DMS 273 (cell line): ENCODE results near the gene ZNF341.

Experiments used
- DNase-seq: peaks from one replicate; lab custom pipeline; 2025; ENCODE audit not compliant: unreplicated experiment; lab: John Stamatoyannopoulos, UW

Gene ZNF341

GRCh38 chr20:33840759-33841435, 109.1 kb downstream of the ZNF341 start:
- DNase-seq: no peak

- DNase-seq: no peak
Measured at GRCh38 chr20:33841436-33841799, 109.6 kb downstream of the ZNF341 start.
